T follicular helper cell (primary cell): Measurements from ENCODE around the gene STARD7.

Experiments
- DNase-seq: peaks from one replicate; pipeline ENCODE4 v3.0.0-alpha.2; 2020; ENCODE audit warnings: low read depth

The STARD7 gene

DNA sequence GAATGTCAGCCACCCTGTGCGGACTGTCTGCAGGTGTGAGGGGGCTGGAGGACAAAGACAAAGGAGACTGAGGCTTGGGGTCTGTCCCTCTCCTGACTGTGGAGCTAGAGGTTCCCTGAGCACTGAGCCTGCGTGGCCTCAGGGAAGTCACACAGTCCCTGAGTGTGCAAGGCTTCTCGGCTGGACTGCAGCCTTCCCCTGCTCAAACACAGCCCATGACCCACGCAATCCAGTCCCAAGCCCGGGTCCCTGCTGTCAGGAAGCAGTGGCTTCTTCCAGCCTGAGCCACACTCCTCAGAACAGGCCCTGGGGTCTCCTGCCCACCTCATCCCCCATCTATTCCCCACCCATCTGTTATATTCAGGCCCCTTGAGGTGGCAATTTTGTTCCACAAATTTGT lies 73.0 kb downstream of the STARD7 start:
- DNase-seq, result no peak

DNA sequence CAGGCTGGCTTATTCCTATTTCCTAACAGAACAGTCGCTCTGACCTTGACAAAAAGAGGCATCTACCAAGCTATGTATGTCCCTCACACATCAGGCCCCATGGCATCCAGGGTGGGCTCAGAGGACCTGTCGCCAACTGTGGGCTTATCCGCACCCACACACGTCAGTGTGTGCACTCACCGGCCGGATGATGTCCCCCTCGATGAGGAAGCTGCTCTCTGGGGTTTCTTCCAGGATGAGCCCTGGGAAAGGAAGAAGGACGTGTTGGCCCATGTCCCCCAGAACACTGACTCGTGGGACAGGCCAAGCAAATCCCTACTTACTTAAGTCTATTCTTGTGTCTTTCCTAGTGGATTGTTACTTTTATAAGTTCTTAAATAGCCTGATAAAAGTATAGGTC lies 73.5 kb downstream of the STARD7 start:
- no peak for DNase-seq
